GM12891 (cell line): ENCODE data around the gene KRT14.
"Not testable (repeated sequence)": the region's sequence is repeated elsewhere in the genome, so short reads cannot be mapped to it uniquely, and the experiment has no call there.

ENCODE experiments used
- DNase-seq: peaks from one replicate; pipeline ENCODE4 v3.0.0; 2011; ENCODE audit warnings: low spot score; ENCODE audit not compliant: insufficient read length
- FAIRE-seq: peaks from 2 replicates; lab custom pipeline; 2011; peaks lifted over from hg19 to GRCh38; lab: Jason Lieb, UNC
- PAX5 ChIP-seq: IDR thresholded peaks from 2 replicates; pipeline ENCODE4 v1.6.1; 2011; ENCODE audit warnings: low read length, moderate library complexity, mild to moderate bottlenecking; ENCODE audit not compliant: insufficient read depth, severe bottlenecking
- POLR2A ChIP-seq: IDR thresholded peaks from 2 replicates; pipeline ENCODE4 v1.6.1; 2011; ENCODE audit warnings: low read depth, low read length, control low read depth
- POLR2AphosphoS5 ChIP-seq: IDR thresholded peaks from 2 replicates; pipeline ENCODE4 v1.6.1; 2011; ENCODE audit warnings: low read depth, low read length, control low read depth
- POU2F2 ChIP-seq: IDR thresholded peaks from 2 replicates; pipeline ENCODE4 v1.6.1; 2011; ENCODE audit warnings: low read depth, mild to moderate bottlenecking, control low read depth, low read length, moderate library complexity
- SPI1 ChIP-seq: IDR thresholded peaks from 2 replicates; pipeline ENCODE4 v1.6.1; 2011; ENCODE audit warnings: low read depth, low read length, control low read depth
- TAF1 ChIP-seq: IDR thresholded peaks from 2 replicates; pipeline ENCODE4 v1.6.1; 2011; ENCODE audit warnings: low read depth, low read length, control low read depth

The KRT14 gene

DNA sequence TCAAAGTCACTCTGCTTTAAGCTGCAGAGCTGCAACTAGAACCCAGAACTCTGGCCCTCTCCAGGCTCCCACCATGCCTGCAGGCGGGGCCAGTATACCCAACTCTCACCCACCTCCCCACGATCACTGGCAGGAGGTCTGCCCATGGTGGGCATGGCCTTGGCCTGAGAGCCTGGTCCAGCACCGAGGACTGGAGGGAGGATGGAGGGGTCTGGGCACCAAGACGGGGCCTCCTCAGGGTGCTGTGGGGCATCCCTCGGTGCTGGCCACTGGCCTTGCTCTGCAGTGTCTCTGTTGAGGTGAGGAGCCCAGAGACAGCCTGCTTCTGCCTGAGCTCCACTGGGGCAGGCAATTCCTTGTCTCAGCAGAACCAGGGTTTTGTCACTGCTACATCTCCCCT is 27.4 kb upstream of the KRT14 start:
- TF ChIP-seq SPI1 (no peak), TAF1 (no peak), POU2F2 (no peak), POLR2A (no peak), POLR2AphosphoS5 (no peak), PAX5 (no peak)
- no peak for FAIRE-seq
- no peak for DNase-seq

DNA sequence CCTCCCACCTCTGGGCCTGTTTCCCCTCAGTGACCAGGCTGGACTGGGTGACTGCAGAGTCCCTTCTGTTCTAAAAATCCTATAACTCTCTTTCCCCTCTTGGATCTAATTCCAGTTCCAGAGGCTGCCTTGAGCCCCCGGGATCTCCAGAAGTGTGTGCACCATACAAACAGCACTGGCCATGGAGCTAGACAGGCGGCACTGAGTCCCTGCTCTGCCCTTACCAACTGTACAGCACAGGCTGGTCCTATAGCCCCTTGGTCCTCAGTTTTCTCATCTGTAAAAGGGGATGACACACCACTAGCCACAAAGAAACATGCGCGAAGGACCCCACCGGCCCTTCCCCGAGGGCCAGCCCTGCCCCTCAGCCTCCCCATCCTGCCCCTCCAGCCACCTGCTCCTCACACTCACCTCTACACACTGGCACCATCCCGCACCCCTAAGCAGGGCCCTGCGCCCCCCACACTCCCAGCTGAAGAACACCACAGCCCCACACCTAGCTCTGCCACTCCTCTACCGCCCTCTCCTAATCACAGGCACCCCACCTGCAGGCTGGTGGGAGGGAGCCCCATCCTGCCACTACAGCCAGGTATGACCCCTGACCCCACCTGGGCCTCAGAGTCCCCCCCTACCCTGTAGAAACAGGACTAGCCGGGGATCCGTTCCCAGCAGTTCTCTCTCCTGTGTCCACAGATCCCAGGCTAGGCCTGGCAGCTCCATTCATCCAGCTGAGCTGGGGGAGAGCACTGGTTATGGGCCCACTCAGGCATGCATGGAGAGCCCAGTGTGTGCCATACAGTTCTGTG is 26.8 kb upstream of the KRT14 start:
- TF ChIP-seq POLR2A (no peak), POLR2AphosphoS5 (no peak), POU2F2 (no peak), SPI1 (no peak), PAX5 (no peak), TAF1 (no peak)
- FAIRE-seq (no peak), DNase-seq (no peak)

DNA sequence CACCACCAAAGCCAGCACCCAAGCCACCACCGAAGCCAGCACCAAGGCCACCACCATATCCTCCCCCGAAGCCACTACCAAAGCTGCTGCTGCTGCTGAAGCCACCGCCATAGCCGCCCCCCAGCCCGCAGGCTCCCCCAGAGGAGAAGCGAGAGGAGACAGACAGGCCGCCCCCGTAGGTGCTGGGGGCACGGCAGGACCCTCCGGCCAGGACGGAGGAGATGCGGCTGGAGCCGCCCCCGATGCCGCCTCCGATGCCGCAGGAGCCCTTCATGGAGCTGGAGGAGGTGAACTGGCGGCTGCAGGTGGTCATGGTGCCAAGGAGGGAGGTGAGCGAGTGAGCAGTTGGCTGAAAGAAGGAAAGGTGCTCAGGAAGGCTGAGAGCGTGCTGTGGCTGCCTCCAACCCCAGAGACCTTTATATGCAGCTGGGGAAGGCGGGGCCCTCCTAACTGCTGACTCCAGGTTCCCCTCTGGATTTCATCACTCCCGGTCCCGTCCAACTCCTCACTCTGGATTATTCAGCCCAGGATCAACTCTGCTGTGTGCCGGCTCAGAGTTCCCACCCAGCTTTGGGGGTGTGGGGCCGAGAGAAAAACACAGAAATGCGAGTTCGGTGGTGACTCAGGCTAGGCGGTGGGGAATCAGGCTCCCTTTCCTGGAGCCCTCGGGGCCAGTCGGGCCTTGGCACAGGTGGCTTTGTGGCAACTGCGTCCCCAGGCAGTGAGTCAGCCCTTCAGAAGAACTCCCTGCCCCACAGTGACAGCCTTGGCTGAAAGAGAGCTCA is 25.9 kb upstream of the KRT14 start, which contains the start of gene KRT16:
KRT16 (minus strand) TSS at position 392 of the 785 bp plus-strand sequence; CDS start at position 313, 79 bp downstream.
- FAIRE-seq, DNase-seq: not testable (repeated sequence)

DNA sequence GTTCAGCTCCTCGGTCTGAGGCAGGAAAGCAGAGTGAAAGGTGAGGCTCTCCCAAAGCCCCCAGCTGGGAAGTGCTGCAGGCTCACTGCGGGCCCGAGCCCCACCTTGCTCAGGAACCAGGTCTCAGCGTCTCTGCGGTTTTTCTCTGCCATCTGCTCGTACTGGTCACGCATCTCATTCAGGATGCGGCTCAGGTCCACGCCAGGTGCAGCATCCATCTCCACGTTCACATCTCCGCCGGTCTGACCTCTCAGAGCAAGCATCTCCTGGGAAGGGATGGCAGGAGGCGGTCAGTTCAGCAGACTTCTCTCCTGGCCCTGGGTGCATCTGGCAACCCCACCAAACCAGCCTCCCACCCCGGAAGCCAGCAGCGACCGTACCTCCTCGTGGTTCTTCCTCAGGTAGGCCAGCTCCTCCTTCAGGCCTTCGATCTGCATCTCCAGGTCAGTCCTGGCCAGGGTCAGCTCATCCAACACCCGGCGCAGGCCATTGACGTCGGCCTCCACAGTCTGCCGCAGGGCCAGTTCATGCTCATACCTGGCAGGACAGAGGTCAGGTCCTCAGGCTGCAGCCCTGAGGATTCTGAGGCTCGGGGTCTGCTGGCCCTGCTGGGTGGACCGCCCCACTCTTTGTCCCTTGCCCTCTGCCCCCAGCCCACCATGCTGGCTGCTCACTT is 24.4 kb upstream of the KRT14 start:
- no peak for FAIRE-seq
- TF ChIP-seq TAF1 (no peak), POLR2AphosphoS5 (no peak)
- DNase-seq, result no peak

DNA sequence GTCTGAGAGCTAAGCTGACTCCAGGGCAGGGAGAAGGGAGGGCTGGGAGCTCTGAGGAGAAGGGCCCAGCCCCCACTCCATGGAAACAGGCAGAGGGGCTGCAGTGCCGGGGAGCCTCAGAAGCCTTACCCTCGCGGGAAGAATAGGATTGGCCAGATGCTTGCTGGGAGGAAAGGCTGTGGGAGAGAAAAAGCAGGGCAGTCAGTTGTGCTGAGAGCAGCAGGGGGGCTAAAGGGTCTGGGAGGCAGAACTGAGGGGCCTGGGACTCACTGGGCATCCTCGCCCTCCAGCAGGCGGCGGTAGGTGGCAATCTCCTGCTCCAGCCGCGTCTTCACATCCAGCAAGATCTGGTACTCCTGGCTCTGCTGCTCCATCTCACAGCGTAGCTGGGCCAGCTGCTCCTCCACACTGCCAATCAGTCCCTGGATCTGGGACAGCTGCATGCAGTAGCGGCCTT is 23.4 kb upstream of the KRT14 start:
- not testable (repeated sequence) for DNase-seq, FAIRE-seq

DNA sequence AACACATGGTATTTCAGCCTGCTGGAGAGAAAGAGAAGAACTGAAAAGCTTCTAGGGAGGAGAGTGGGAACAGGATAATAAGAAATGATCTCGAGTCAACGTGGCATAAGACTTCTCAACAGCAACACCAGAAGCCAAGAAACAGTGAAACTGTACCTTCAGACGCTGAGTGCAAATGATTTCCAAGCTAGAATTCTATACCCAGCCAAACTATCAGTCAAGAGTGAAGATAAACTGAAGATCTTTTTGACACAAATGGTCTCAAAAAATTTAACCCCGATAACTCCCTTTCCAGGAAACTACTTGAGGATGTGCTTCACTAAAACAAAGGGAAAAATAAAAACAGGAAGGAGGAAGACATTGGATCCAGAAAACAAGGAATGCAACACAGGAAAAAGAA is 20.2 kb upstream of the KRT14 start:
- FAIRE-seq, DNase-seq: not testable (repeated sequence)

DNA sequence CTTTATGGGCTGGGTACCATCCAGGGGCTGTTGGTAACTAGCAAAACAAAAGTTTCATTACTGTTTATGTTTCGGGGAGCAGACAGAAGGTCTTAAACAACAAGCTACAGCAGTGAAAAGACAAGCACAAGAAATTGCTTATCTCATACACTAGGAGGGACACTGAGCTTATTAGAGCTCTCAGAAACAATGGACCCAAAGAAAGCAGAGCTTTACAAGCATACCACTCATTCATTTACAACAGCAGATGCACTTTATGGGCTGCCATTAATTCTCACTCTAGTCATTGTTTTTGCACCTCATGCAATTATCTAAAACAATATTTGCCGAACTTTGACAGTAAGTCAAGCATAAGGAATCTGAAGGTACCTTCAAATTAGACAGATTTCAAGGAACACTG is 15.8 kb upstream of the KRT14 start:
- FAIRE-seq, result no peak
- DNase-seq, result no peak
- TF ChIP-seq TAF1 (no peak), POLR2A (no peak), SPI1 (no peak), POLR2AphosphoS5 (no peak), PAX5 (no peak), POU2F2 (no peak)

DNA sequence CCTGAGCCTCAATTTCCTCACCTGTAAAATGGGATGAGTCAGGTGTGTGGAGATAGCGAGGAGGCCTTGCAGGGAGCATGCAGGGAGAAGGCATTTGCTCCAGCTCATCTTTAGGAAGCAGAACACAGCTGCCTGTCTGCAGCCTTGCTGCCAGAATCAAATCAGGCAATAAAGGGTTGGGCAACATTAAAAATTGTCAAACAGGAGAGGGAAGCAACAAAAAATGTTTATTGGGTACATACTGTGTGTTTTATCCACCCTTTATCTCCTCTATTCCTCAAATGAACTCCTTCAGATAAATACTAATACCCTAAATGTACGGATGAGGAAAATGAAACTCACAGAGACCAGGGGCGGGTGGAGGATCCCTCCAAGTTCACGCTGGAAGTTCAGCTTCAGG is 13.6 kb upstream of the KRT14 start:
- TF ChIP-seq POLR2A, result no peak
- no peak for TF ChIP-seq POU2F2
- no peak for TF ChIP-seq SPI1
- TF ChIP-seq TAF1, result no peak
- no peak for TF ChIP-seq PAX5
- no peak for TF ChIP-seq POLR2AphosphoS5
- FAIRE-seq (no peak), DNase-seq (no peak)

DNA sequence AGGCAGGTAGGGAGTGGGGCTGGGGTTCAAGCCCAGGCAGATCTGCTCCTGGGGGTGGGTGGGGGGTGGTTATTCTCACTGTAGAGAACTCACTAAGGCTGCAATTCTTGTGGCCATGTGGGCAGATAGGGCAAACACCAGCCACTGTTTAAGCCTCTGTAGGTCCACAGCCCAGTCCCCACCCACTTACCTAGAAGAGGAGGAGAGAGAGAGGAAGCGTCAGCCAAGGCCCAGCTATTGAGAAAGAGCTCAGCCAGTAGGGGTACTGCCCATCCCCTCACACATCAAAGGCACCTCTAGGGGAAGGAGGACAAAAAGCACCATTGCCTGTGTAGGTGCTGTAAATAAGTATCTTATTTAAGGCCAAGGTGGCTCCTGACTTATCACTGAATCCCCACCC is 13.0 kb upstream of the KRT14 start:
- FAIRE-seq (no peak), DNase-seq (no peak)
- TF ChIP-seq TAF1, result no peak
- no peak for TF ChIP-seq POLR2AphosphoS5
- no peak for TF ChIP-seq PAX5
- no peak for TF ChIP-seq SPI1
- TF ChIP-seq POLR2A, result no peak
- TF ChIP-seq POU2F2, result no peak

DNA sequence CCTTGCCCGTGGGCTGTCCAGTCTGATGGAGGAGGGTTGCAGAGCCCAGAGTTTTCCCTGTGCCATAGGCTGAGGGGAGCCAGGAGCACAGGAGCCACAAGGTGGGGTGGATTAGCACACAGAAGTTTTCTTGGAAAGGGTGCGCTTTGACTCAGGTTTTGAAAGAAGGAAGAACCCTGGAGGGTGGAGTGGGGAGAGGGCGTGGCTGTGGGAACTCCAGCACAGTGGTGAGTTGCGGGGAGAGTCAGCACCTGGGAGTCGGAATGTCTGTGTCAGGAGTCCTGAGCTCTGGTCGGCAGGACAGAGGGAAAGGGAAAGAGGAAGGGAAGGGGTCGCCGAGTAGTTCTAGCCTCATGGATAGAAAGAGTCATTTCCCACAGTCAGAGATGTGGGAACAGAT is 8.9 kb upstream of the KRT14 start:
- no peak for FAIRE-seq
- TF ChIP-seq POLR2A, result no peak
- TF ChIP-seq SPI1, result no peak
- TF ChIP-seq POU2F2, result no peak
- no peak for TF ChIP-seq TAF1
- no peak for TF ChIP-seq POLR2AphosphoS5
- TF ChIP-seq PAX5, result no peak
- no peak for DNase-seq
